HG03575 (cell line): ENCODE results near the gene DNAJC15.

Experiments used
- ATAC-seq: cut with Tn5 transposase; IDR thresholded peaks from one replicate; pipeline ENCODE4 v1.9.1; 2021; ENCODE audit not compliant: unreplicated experiment, insufficient number of reproducible peaks, low FRiP score; ENCODE audit errors: extremely low read depth

DNAJC15 gene

GRCh38 chr13:43111559-43112400 lies 88.4 kb downstream of the DNAJC15 start:
- ATAC-seq: no peak

- no peak for ATAC-seq
These were observed 90.2 kb downstream of the DNAJC15 start for GRCh38 chr13:43113603-43114002.

GRCh38 chr13:43114504-43114903 lies 91.1 kb downstream of the DNAJC15 start:
- no peak for ATAC-seq

GRCh38 chr13:43115141-43115540 lies 91.8 kb downstream of the DNAJC15 start:
- ATAC-seq: no peak

GRCh38 chr13:43116242-43116641 lies 92.9 kb downstream of the DNAJC15 start:
- no peak for ATAC-seq

- no peak for ATAC-seq
These were observed 95.1 kb downstream of the DNAJC15 start for GRCh38 chr13:43118521-43118920.

- no peak for ATAC-seq
These were observed 95.8 kb downstream of the DNAJC15 start for GRCh38 chr13:43119206-43119605.

GRCh38 chr13:43122791-43123190 lies 99.4 kb downstream of the DNAJC15 start:
- ATAC-seq: no peak

- no peak for ATAC-seq
These were observed 100.5 kb downstream of the DNAJC15 start for GRCh38 chr13:43123856-43124255.

- ATAC-seq: no peak
These were observed 101.1 kb downstream of the DNAJC15 start for GRCh38 chr13:43124490-43124889.

- no peak for ATAC-seq
These were observed 103.0 kb downstream of the DNAJC15 start for GRCh38 chr13:43126420-43126819.

- no peak for ATAC-seq
These were observed 103.9 kb downstream of the DNAJC15 start for GRCh38 chr13:43127103-43127798.

GRCh38 chr13:43127827-43128226 lies 104.4 kb downstream of the DNAJC15 start:
- no peak for ATAC-seq

GRCh38 chr13:43128504-43128961 lies 105.1 kb downstream of the DNAJC15 start:
- no peak for ATAC-seq

- no peak for ATAC-seq
These were observed 105.7 kb downstream of the DNAJC15 start for GRCh38 chr13:43129066-43129465.

GRCh38 chr13:43129511-43130110 lies 106.2 kb downstream of the DNAJC15 start:
- no peak for ATAC-seq

- no peak for ATAC-seq
These were observed 108.9 kb downstream of the DNAJC15 start for GRCh38 chr13:43132257-43132656.

GRCh38 chr13:43132911-43133310 lies 109.5 kb downstream of the DNAJC15 start:
- ATAC-seq: no peak

GRCh38 chr13:43133792-43134191 lies 110.4 kb downstream of the DNAJC15 start:
- no peak for ATAC-seq

GRCh38 chr13:43134868-43135267 lies 111.5 kb downstream of the DNAJC15 start:
- ATAC-seq: no peak
